ENCODE results near the gene LRP5. TPM values are rescaled to one million over a fixed set of nuclear protein-coding genes. Genes with fewer than 3 reads are reported as not detected.
"Not testable (repeated sequence)": the region's sequence is repeated elsewhere in the genome, so short reads cannot be mapped to it uniquely, and the experiment has no call there.

The LRP5 gene
- polyA plus RNA-seq, 5 donors, result 44.5 to 82.3 (median 60.7) TPM

DNA sequence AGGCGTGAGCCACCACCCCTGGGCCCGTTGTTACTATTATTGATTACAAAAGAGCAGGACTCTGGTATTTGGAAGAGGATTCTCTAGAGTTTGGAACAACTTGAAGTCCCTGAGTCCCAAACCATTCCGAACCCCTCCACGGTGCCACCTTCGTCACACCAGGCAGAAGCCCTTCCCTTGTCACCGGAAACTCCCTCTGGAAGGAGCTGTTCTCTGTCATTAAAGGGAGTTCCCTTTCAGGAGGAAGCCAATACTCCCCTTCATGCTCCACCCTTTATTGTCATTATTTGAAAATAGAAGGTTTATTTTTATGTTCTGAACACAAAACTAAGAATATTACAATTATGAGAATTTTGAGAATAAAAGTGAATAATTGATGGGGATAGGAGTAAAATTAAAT lies 35.5 kb upstream of the LRP5 start:
- DNase-seq, result no peak

DNA sequence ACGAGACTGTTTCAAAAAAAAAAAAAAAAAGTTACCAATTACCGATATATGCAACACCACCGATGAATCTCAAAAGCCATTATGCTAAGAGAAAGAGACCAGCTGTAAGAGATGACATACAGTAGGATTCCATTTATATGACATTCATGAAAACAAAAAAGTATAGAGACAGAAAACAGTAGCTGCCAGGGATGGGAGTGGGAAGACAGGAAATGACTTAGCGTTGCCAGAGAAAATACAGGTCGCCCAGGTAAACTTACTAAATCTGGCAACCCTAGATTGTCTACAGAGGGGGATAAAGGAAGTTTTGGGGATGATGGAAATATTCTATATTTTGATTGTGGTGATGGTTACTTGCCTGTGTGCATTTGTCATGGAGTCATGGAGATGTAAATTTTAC lies 32.7 kb upstream of the LRP5 start:
- DNase-seq, result no peak

- no peak for DNase-seq
Measured at GRCh38 chr11:68282141-68282860, 30.1 kb upstream of the LRP5 start.

- DNase-seq, result no peak
Measured at GRCh38 chr11:68282861-68283230, 29.5 kb upstream of the LRP5 start.

DNA sequence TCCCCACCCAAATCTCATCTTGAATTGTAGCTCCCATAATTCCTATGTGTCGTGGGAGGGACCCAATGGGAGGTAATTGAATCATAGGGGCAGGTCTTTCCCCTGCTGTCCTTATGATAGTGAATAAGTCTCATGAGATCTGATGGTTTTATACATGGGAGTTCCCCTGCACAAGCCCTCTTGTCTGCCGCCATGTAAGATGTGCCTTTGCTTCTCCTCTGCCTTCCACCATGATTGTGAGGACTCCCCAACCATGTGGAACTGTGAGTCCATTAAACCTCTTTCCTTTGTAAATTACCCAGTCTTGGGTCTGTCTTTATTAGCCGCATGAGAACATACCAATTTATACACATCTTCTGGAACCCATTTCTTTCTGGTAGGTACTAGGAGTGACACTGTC lies 27.8 kb upstream of the LRP5 start:
- DNase-seq, result not testable (repeated sequence)

DNA sequence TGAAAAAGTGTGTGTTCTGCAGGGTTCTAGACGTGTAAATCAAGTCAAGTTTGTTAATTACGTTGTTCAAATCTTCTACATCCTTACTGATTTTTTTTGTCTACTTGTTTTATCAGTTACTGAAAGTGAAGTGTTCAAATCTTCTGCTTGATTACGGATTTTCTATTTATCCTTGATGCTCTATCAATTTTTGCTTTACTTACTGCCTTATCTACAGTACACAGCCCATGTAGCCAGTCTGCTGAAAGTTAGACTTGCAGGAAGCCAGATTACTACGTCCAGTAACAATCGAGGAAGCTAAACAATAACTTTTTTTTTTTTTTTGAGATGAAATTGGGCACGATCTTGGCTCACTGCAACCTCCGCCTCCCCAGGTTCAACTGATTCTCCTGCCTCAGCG lies 25.0 kb upstream of the LRP5 start:
- no peak for DNase-seq

DNA sequence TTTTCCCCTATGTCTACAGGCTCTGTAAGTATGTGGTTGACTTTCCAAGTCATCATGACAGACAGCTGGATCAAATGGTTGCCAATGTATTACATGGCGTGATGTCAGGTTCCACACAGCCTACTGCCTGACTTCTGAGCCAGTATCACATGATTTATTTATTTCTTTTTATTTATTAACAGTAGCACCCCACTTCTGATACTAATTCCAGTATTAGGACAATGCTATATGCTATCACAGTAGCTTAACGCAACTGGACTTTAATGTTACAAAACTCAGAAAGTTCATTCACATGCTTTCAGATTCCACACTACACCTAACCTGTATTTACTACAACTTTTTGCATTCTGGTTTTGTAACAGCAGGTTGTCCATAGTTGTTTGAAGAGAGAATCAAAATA lies 22.9 kb upstream of the LRP5 start:
- no peak for DNase-seq

DNA sequence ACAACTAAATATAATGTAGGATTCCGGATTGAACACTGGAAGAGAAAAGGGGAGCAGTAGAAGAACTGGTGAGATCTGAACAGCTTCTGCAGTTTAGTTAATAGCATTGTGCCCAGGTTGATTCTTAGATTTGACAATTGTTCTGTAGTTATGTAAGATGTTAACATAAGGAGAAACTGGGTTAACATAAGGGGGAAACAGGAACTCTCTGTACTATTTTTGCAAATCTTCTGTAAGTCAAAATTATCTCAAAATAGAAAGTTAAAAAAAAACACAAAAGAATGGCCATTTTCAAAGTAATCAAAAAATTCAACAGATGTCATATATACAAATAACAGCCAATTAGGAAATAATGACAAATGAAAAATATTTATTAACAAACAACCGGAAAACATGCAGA lies 18.7 kb upstream of the LRP5 start:
- DNase-seq, result no peak

GRCh38 chr11:68295271-68295670 lies 17.1 kb upstream of the LRP5 start:
- no peak for DNase-seq

GRCh38 chr11:68295940-68296339 lies 16.5 kb upstream of the LRP5 start:
- no peak for DNase-seq

- DNase-seq, result no peak
Measured at GRCh38 chr11:68296344-68297051, 15.9 kb upstream of the LRP5 start.

- DNase-seq, result no peak
Measured at GRCh38 chr11:68297052-68297378, 15.4 kb upstream of the LRP5 start.

- no peak for DNase-seq
Measured at GRCh38 chr11:68297494-68297811, 14.9 kb upstream of the LRP5 start.

- peak; percentile 65 to 74 for DNase-seq
Measured at GRCh38 chr11:68297812-68298658, 14.4 kb upstream of the LRP5 start.

GRCh38 chr11:68298659-68299516 lies 13.5 kb upstream of the LRP5 start:
- no peak for DNase-seq

DNA sequence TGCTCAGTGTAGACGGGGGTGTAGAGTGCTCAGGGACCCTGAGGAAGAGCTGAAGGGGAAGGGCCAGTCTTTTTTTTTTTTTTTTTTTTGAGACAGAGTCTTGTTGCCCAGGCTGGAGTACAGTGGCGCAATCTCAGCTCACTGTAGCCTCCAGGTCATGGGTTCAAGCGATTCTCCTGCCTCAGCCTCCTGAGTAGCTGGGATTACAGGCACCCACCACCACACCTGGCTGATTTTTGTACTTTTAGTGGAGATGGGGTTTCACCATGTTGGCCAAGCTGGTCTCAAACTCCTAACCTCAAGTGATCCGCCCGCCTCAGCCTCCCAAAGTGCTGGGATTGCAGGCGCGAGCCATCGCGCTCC lies 12.9 kb upstream of the LRP5 start:
- DNase-seq, result not testable (repeated sequence)

- DNase-seq, result no peak
Measured at GRCh38 chr11:68300076-68300830, 12.1 kb upstream of the LRP5 start.

- no peak for DNase-seq
Measured at GRCh38 chr11:68302256-68302655, 10.1 kb upstream of the LRP5 start.

DNA sequence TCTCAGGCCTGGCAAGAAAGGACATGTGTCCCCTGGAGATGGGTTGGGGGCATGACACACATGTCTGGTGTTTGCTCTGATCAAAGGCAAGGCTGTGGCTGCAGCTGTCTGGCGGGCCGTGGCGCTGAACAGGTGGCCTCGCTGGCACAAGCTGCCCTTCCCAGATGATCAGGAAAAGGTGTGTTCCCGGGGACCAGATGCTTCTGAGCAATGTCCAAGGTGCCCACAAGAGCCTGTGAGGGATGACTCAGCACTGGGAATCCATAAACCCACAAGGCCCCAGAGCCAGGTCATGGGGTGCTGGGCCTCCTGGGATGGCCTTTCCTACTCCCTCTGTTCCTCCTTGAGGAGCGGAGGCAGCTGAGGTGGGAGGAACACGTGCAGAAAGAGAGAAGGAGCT lies 9.7 kb upstream of the LRP5 start:
- no peak for DNase-seq

- no peak for DNase-seq
Measured at GRCh38 chr11:68303083-68303482, 9.3 kb upstream of the LRP5 start.
